ENCODE data around the gene PSMD5. TPM values are rescaled to one million over a fixed set of nuclear protein-coding genes. Genes with fewer than 3 reads are reported as not detected.
A peak's percentile ranks its signal among the peaks of the same experiment; 100 is the strongest.

Gene PSMD5
- total and polyA plus RNA-seq, 10 of the 15 experiments (the other 5 are each of a cell fraction or from before 2014, with no cell fraction given), result 8.8 to 47.7 (median 25.1) TPM

- no peaks in the 10 kb centered on the region for H3K9me3 ChIP-seq (replicated peaks; ENCODE audit: control insufficient read depth, insufficient read depth, low read length)
- no peak overlapping the region for H3K4me2 ChIP-seq (ENCODE audit: control insufficient read depth, insufficient read depth)
- H3K9ac ChIP-seq (ENCODE audit: control insufficient read depth, insufficient read depth, low read length), result no peak overlapping the region
- CTCF ChIA-PET, result interaction anchor here (0.9 to 4.2 kb wide), 19 partner anchors 11 to 266 kb away, joined by 3 to 14 read pairs (median 4); no protein-coding TSS in a partner anchor
- SMC1A ChIA-PET (ENCODE audit: uncharacterized antibody, unreplicated experiment), result interaction anchor here (0.6 to 23.6 kb wide), 5 partner anchors 8 to 50 kb away, joined by 3 to 522 read pairs (median 8); partner anchors contain the start of gene TRAF1
- BruUV-seq (replicated peaks), result no TSS peak
- H2AFZ ChIP-seq (ENCODE audit: control insufficient read depth, low read depth, low read length), result 0 out of 2 replicates have a peak overlapping the region, but pooled peaks have one; percentile 40
- H3K4me1 ChIP-seq (ENCODE audit: control insufficient read depth, insufficient read depth, low read length), result peaks cover 26% of the 10 kb centered on the region
- no peak for FAIRE-seq
- POLR2A ChIA-PET, result interaction anchor here (0.6 to 15.6 kb wide), 10 partner anchors 9 to 229 kb away, joined by 3 to 383 read pairs (median 3); partner anchors contain the start of genes PHF19 and TRAF1
- intact Hi-C loops (cut with micrococcal nuclease; ENCODE audit: unreplicated experiment), result loop anchor here (1.0 kb wide), 1 partner anchor 9 kb away; the partner anchor contains the start of gene PHF19
- WGBS (ENCODE audit: insufficient coverage, insufficient replicate concordance, low lambda C conversion rate, missing lambda C conversion rate), result 31% methylated on average over 8 of the region's 8 CpGs
- H3K79me2 ChIP-seq (ENCODE audit: control insufficient read depth, insufficient read depth, low read length), result no peaks in the 10 kb centered on the region
- RAD21 ChIA-PET (ENCODE audit: unreplicated experiment), result interaction anchor here (1.0 to 2.0 kb wide), 8 partner anchors 10 to 131 kb away, joined by 3 to 11 read pairs (median 4); partner anchors contain the start of gene TRAF1
- DNase-seq (ENCODE audit: low read depth, low spot score), result no peak
- ATAC-seq, result peak; percentile 49
- H4K20me1 ChIP-seq (ENCODE audit: control insufficient read depth, insufficient read depth), result no peaks in the 10 kb centered on the region
- no peaks in the 10 kb centered on the region for H3K27me3 ChIP-seq (replicated peaks in 1 of 2; ENCODE audit: control insufficient read depth in 2 of 2, insufficient read depth in 2 of 2, low read length in 1 of 2)
- no peaks in the 10 kb centered on the region for H3K36me3 ChIP-seq (ENCODE audit: control insufficient read depth in 2 of 2, insufficient read depth in 2 of 2, low read length in 1 of 2)
- H3K4me3 ChIP-seq, result no peak overlapping the region
- no peak overlapping the region for H3K27ac ChIP-seq (ENCODE audit: control insufficient read depth, insufficient read depth)
- in situ Hi-C loops (cut with MboI), result no loop called here
- TF ChIP-seq GATAD2B (conservative IDR thresholded peaks at IDR 0.05; ENCODE audit: low read depth) (0 out of 2 replicates have a peak, but pooled peaks have one; percentile 35), MEF2B (IDR thresholded peaks at IDR 0.05; ENCODE audit: partially characterized antibody, poor library complexity, severe bottlenecking) (peak; percentile 85), IKZF2 (IDR thresholded peaks at IDR 0.05) (peak; percentile 34 to 37; a peak in 2 of 4 replicates), NR2F1 (conservative IDR thresholded peaks at IDR 0.05) (peak; percentile 36; the same call in 1 of the 2 replicates), DPF2 (IDR thresholded peaks at IDR 0.05) (peak; percentile 67), PAX8 (IDR thresholded peaks at IDR 0.05) (no peak), NBN (IDR thresholded peaks at IDR 0.05) (0 out of 2 replicates have a peak, but pooled peaks have one; percentile 15), PRDM15 (CRISPR knock-in tag; IDR thresholded peaks at IDR 0.05) (no peak), RUNX3 (IDR thresholded peaks at IDR 0.05; ENCODE audit: low read length) (peak; percentile 73), CBFB (IDR thresholded peaks at IDR 0.05; ENCODE audit: low read depth) (peak; percentile 39; the same call in 1 of the 2 replicates), PKNOX1 (IDR thresholded peaks at IDR 0.05) (peak; percentile 62; the same call in 1 of the 2 replicates), IKZF1 (conservative IDR thresholded peaks at IDR 0.05) (peak; percentile 77), MLLT1 (IDR thresholded peaks at IDR 0.05) (0 out of 2 replicates have a peak, but pooled peaks have one; percentile 2), MTA2 (IDR thresholded peaks at IDR 0.05; ENCODE audit: low read depth) (peak; percentile 48)
- TF ChIP-seq, protein P1, sequence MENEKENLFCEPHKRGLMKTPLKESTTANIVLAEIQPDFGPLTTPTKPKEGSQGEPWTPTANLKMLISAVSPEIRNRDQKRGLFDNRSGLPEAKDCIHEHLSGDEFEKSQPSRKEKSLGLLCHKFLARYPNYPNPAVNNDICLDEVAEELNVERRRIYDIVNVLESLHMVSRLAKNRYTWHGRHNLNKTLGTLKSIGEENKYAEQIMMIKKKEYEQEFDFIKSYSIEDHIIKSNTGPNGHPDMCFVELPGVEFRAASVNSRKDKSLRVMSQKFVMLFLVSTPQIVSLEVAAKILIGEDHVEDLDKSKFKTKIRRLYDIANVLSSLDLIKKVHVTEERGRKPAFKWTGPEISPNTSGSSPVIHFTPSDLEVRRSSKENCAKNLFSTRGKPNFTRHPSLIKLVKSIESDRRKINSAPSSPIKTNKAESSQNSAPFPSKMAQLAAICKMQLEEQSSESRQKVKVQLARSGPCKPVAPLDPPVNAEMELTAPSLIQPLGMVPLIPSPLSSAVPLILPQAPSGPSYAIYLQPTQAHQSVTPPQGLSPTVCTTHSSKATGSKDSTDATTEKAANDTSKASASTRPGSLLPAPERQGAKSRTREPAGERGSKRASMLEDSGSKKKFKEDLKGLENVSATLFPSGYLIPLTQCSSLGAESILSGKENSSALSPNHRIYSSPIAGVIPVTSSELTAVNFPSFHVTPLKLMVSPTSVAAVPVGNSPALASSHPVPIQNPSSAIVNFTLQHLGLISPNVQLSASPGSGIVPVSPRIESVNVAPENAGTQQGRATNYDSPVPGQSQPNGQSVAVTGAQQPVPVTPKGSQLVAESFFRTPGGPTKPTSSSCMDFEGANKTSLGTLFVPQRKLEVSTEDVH (IDR thresholded peaks at IDR 0.05; ENCODE audit: low read depth, partially characterized antibody), result no peak
These were observed 43.8 kb upstream of the PSMD5 start for GRCh38 chr9:120886490-120886967.

Data from GM12878 (cell line).